PFSK-1 (cell line): ENCODE data around the gene RBM18.

ENCODE experiments used
- POLR2AphosphoS5 ChIP-seq: IDR thresholded peaks from 2 replicates; pipeline ENCODE4 v1.6.1; 2012; ENCODE audit warnings: low read depth, mild to moderate bottlenecking, control low read depth, low read length, moderate library complexity
- TAF1 ChIP-seq: IDR thresholded peaks from 2 replicates; pipeline ENCODE4 v1.6.1; 2012; ENCODE audit warnings: low read length, control low read depth, borderline replicate concordance; ENCODE audit not compliant: insufficient read depth

GRCh38 chr9:122191584-122191983 lies 73.1 kb downstream of the RBM18 start:
- no peak for TF ChIP-seq POLR2AphosphoS5
- no peak for TF ChIP-seq TAF1
